Islet of Langerhans (tissue), 1 donor: Measurements from ENCODE around the gene NDUFV1.
"Not testable (repeated sequence)": the region's sequence is repeated elsewhere in the genome, so short reads cannot be mapped to it uniquely, and the experiment has no call there.

Experiments
- FAIRE-seq: peaks from one replicate; lab custom pipeline; 2011; peaks lifted over from hg19 to GRCh38; lab: Jason Lieb, UNC

The NDUFV1 gene

DNA sequence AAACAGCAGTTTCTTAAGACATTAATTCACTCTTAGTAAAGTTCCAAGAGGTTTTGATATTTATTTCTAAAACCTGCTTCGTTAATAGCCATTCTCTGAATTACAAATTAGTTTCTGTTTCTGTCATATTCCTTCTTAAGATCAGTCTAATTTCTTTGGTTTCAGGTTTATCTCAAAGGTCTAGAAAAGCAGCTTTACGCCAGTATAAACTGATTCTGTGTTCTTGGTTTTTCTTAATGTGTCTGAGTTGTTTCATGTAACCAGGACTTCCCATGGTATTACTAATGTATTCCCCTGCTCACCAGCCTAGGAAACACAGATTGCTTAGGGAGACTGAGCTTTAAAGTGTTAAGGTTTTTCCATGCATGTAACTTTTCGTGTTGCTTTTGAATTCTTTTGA lies 50.6 kb downstream of the NDUFV1 start:
- no peak for FAIRE-seq

DNA sequence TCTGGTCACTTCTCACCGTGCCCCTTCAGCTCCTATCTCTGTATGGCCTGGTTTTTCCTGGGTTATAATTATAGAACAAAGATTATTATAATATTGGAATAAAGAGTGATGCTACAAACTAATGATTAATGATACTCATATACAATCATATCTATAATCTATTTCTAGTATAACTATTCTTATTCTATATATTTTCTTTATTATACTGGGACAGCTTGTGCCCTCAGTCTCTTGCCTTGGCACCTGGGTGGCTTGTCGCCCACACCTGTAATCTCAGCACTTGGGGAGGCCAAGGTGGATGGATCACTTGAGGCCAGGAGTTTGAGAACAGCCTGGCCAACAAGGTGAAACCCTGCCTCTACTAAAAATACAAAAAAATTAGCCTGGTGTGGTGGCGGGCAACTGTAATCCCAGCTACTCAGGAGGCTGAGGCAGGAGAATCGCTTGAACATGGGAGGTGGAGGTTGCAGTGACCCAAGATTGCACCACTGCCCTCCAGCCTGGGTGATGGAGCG lies 53.0 kb downstream of the NDUFV1 start:
- not testable (repeated sequence) for FAIRE-seq

DNA sequence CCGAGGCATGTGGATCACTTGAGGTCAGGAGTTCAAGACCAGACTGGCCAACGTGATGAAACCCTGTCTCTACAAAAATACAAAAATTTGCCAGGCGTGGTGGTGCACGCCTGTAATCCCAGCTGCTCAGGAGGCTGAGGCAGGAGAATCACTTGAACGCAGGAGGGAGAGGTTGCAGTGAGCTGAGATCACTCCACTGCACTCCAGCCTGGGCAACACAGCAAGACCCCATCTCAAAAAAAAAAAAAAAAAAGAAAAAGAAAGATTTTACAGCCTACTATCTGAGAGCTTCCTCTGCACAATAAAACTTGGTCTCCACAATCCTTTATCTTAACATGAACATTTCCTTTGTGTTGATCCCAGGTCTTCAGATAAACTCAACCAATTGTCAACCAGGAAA lies 54.0 kb downstream of the NDUFV1 start:
- not testable (repeated sequence) for FAIRE-seq
